GOT3 (cell line): ENCODE measurements around the gene CRABP1.
"Not testable (repeated sequence)": the region's sequence is repeated elsewhere in the genome, so short reads cannot be mapped to it uniquely, and the experiment has no call there.

Experiments used
- DNase-seq: peaks from one replicate; lab custom pipeline; 2025; ENCODE audit warnings: mixed read lengths; lab: John Stamatoyannopoulos, UW

The CRABP1 gene

GRCh38 chr15:78374436-78375393 is 34.6 kb downstream of the CRABP1 start:
- DNase-seq = no peak

DNA sequence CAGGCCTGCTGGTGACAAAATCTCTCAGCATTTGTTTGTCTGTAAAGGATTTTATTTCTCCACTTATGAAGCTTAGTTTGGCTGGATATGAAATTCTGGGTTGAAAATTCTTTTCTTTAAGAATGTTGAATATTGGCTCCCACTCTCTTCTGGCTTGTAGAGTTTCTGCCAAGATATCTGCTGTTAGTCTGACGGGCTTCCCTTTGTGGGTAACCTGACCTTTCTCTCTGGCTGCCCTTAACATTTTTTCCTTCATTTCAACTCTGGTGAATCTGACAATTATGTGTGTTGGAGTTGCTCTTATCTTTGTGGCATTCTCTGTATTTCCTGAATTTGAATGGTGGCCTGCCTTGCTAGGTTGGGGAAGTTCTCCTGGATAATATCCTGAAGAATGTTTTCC is 40.0 kb downstream of the CRABP1 start:
- not testable (repeated sequence) for DNase-seq

- DNase-seq = no peak
Observed at GRCh38 chr15:78382114-78382880, 42.1 kb downstream of the CRABP1 start.

GRCh38 chr15:78384651-78385050 is 44.5 kb downstream of the CRABP1 start:
- no peak for DNase-seq

DNA sequence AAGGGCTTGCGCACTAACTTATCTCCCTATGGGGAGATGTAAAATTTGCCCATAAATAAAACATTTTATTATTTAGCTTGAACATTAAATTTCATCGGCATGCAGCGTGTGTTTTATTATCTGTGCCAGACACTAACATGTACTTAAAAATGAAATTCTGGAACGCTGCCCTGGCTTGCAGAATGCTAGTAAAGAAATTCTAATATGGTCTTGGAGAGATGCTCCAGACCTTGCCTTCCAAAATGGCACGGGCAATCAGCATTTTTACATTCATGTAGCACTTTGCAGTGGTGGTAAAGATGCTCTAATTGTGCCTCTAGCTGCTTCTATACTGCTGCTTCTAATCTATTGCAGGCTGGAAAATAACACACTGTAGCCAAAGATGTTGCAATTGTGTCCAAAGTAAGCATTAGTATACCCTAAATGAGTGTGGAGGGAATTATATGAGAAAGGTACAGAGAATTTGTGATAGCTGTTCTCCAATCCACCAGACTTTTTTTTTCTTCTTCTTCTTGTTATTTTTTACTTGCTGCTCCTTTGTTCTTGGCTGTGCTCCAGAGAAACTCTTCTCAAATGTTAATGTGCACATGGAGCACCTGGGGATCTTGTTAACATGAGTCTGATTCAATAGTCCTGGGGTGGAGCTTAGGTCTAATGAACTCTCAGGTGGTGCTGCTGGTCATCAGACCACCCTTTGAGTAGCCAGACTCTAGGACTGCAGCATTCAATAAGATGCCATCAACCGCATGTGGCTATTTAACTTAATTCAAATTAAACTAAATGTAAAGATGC is 47.3 kb downstream of the CRABP1 start:
- no peak for DNase-seq

- no peak for DNase-seq
Observed at GRCh38 chr15:78388865-78389264, 48.7 kb downstream of the CRABP1 start.

DNA sequence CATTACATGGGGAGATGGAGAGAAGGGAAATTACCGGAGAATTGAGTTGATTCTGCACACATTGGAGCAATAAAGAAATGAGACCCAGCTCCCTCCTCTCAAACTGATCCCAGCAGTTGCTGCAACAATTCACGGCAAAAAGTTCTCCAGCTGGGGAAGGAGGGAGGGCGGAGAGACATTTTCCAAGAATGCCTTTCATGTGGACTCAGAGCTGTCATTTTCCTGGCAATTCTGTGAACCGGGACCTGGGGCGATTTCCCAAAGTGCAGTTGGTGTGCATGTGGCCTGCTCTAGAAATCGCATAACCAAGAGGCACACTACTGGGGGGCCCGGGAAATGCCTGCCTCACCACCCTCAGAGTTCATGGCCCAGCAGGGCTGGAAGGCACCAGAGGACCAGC is 49.2 kb downstream of the CRABP1 start:
- DNase-seq = no peak

DNA sequence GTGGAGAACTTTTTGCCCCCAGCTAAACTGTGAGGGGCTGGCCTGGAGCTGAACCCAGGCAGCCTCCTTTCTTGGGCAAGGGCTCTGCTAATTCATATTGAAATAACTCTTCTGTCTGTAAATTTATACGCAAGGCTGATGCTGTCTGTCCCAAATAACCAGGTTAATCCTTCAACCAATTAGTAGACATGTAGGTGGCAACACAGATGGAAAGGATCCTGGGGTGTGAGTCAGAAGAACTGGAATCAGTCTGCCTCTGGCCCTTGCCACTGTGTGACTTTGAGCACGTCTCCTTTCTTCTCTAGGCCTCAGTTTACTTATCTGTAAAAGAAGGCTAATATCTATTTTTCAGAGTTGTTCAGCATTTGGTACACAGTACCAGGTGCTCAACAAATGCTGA is 49.6 kb downstream of the CRABP1 start:
- DNase-seq = no peak

DNA sequence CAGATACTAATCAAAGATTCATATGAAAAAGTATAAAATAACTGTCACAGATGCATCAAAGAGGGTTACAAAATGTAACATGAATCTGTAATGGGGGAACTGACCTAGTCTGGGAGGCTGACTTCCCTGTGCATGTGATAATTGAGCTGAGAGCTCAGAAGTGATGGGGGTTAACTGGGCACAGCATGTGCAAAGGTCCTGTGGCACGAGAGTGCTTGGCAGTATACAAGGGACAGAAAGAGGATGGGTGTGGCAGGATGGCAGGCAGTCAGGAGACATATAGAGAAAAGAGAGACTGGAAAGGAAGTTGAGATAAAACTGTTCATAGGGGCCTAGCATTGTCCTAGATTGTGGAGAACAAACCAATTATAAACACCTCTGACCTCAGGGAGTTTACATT is 50.1 kb downstream of the CRABP1 start:
- DNase-seq = no peak

DNA sequence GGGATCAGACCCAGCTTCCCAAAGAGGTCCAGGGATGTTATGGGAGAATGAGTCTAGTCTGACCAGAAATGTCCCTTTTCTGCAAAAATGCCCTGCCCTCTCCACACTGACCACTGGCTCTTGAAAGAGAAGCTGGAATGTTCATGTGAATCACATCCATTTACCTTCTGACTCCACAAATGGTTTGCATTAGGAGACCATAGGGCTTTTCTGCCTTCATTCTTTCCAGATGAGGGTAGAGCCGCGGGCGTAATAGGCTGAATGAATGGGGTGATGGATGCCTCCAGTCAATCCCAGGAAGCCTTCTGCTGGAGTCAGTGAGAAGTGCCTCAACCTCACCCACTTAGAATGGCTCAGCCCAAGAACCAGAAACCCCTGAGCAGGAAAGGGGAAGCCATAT is 50.7 kb downstream of the CRABP1 start:
- DNase-seq = no peak

DNA sequence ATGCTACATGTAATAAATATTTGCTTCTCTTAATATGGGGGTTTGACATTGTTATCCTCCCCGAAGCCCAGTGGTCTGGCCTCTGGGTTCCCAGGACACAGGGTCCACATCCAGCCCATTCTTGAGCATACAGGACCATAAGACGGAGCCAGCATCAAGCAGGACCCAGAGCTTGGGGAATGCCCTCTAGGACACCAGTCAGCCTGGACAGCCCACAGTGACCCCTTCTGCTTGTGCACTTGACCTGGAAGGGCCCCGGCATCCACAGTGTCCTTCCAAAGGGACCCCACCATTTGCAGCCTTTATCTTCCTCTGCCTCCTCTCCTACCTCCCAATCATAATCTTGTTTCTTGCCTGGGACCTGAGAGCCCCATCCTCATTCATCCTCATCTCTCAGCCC is 51.6 kb downstream of the CRABP1 start:
- DNase-seq = no peak

GRCh38 chr15:78392430-78392829 is 52.3 kb downstream of the CRABP1 start:
- no peak for DNase-seq

DNA sequence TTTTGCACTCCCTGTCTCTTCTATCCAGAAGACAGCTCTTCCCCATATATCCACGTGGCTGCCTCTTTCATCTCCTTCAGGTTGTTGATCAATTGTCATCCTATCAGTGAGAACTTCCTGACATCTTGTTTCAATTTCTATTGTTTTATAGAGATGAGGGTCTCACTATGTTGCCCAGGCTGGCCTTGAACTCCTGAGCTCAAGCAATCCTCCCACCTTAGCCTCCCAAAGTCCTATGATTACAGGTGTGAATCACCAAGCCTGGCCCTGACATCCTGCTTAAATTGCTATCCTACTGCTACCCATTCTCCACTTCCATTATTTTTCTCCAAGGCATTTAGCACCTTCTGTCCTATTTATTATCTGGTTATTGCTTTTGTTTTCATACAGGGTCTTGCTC is 53.0 kb downstream of the CRABP1 start:
- DNase-seq = no peak

GRCh38 chr15:78394026-78394425 is 53.9 kb downstream of the CRABP1 start:
- no peak for DNase-seq

- no peak for DNase-seq
Observed at GRCh38 chr15:78394981-78395616, 54.9 kb downstream of the CRABP1 start.

GRCh38 chr15:78396186-78396814 is 56.1 kb downstream of the CRABP1 start:
- DNase-seq = no peak

GRCh38 chr15:78396976-78397375 is 56.8 kb downstream of the CRABP1 start:
- no peak for DNase-seq

GRCh38 chr15:78397382-78397781 is 57.2 kb downstream of the CRABP1 start:
- DNase-seq = no peak
